ENCODE results near the gene NHS. TPM values are rescaled to one million over a fixed set of nuclear protein-coding genes. Genes with fewer than 3 reads are reported as not detected.
"Not testable (repeated sequence)": the region's sequence is repeated elsewhere in the genome, so short reads cannot be mapped to it uniquely, and the experiment has no call there.

Gene NHS
- total RNA-seq, 1 donor from 2014 or later: 8.3 TPM

DNA sequence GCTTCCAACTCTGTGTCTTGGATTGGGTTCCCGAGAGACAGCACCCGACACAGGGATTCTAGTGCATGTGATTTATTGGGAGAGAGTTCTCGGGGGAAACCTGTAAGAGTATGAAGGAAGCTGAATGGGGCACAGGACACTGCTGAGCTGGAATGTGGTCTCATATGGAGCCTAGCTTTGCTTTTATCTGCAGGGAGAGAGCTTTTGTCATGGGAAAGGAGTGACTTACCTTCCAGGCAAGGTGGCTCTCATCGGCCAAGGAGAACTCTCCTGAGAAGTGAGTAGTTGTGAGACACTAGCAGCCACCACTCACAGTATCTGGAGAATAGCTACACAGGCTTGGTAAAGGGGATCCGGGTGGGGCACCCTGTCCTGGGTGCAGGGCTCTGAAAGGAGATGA lies 124.5 kb downstream of the NHS start:
- no peak for DNase-seq (ENCODE audit: extremely low spot score in 2 of 2)
- Histone ChIP-seq H3K27ac (no peak overlapping the region), H3K27me3 (no peaks in the 10 kb centered on the region), H3K4me3 (no peak overlapping the region), H3K9me3 (no peaks in the 10 kb centered on the region), H3K4me1 (peaks cover 14% of the 10 kb centered on the region), H3K36me3 (no peaks in the 10 kb centered on the region)
- intact Hi-C loops (cut with DNase I): no loop called here
- TF ChIP-seq POLR2A (IDR thresholded peaks at IDR 0.05): no peak
- TF ChIP-seq, protein P1, sequence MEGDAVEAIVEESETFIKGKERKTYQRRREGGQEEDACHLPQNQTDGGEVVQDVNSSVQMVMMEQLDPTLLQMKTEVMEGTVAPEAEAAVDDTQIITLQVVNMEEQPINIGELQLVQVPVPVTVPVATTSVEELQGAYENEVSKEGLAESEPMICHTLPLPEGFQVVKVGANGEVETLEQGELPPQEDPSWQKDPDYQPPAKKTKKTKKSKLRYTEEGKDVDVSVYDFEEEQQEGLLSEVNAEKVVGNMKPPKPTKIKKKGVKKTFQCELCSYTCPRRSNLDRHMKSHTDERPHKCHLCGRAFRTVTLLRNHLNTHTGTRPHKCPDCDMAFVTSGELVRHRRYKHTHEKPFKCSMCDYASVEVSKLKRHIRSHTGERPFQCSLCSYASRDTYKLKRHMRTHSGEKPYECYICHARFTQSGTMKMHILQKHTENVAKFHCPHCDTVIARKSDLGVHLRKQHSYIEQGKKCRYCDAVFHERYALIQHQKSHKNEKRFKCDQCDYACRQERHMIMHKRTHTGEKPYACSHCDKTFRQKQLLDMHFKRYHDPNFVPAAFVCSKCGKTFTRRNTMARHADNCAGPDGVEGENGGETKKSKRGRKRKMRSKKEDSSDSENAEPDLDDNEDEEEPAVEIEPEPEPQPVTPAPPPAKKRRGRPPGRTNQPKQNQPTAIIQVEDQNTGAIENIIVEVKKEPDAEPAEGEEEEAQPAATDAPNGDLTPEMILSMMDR (IDR thresholded peaks at IDR 0.05): no peak
- no peak for TF ChIP-seq POLR2AphosphoS5 (IDR thresholded peaks at IDR 0.05; ENCODE audit: insufficient read depth in 1 of 2, low read depth in 1 of 2)

GRCh38 chrX:17500145-17500579 lies 125.2 kb downstream of the NHS start:
- H3K4me3 ChIP-seq: no peak overlapping the region
- H3K36me3 ChIP-seq: no peaks in the 10 kb centered on the region
- H3K27ac ChIP-seq: no peak overlapping the region
- intact Hi-C loops (cut with DNase I): no loop called here
- H3K27me3 ChIP-seq: no peaks in the 10 kb centered on the region
- TF ChIP-seq POLR2A (IDR thresholded peaks at IDR 0.05): no peak
- TF ChIP-seq, protein P1 (IDR thresholded peaks at IDR 0.05): no peak
- no peak for TF ChIP-seq POLR2AphosphoS5 (IDR thresholded peaks at IDR 0.05; ENCODE audit: insufficient read depth in 1 of 2, low read depth in 1 of 2)
- DNase-seq (ENCODE audit: extremely low spot score in 2 of 2): no peak
- no peaks in the 10 kb centered on the region for H3K9me3 ChIP-seq
- H3K4me1 ChIP-seq: peaks cover 14% of the 10 kb centered on the region

DNA sequence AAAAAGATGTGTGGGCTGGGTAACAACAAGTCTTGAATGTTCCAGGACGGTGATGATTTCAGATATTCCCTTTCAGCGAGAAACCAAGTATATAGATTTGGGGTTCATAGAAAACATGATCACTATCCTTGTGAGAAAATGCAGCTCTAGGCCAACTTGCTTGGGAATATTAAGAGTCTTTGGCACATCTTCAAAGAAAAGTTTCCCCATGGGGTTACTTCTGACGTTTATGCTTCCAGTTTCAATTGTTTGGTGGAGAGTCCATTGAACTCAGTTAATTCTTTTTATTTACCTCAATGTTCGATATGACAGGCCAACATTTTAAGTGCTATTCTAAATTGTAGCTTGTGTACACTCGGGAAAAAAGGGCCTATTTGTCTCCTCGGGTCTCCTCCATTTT lies 126.7 kb downstream of the NHS start:
- Histone ChIP-seq H3K4me1 (peaks cover 2% of the 10 kb centered on the region), H3K36me3 (no peaks in the 10 kb centered on the region), H3K27me3 (no peaks in the 10 kb centered on the region), H3K9me3 (peaks cover 5% of the 10 kb centered on the region), H3K4me3 (no peak overlapping the region), H3K27ac (no peak overlapping the region)
- DNase-seq (ENCODE audit: extremely low spot score in 2 of 2): no peak
- TF ChIP-seq POLR2AphosphoS5 (IDR thresholded peaks at IDR 0.05; ENCODE audit: insufficient read depth in 1 of 2, low read depth in 1 of 2) (no peak), POLR2A (IDR thresholded peaks at IDR 0.05) (no peak)
- TF ChIP-seq, protein P1 (IDR thresholded peaks at IDR 0.05): no peak
- intact Hi-C loops (cut with DNase I): no loop called here

DNA sequence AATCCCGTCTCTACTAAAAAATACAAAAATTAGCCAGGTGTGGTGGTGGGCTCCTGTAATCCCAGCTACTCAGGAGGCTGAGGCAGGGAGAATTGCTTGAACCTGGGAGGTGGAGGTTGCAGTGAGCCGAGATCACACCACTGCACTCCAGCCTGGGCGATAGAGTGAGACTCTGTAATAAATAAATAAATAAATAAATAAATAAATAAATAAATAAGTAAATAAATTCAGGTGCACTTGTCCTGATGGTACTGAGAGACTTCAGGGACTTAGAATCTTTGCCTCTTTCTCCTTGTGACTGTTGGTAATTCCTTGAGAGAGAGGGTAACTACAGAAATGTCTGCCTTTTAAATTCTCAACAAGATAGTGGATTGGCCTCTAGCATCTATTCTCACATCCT lies 131.4 kb downstream of the NHS start:
- H3K9me3 ChIP-seq; H3K4me3 ChIP-seq; H3K27me3 ChIP-seq; H3K4me1 ChIP-seq; DNase-seq (ENCODE audit: extremely low spot score in 2 of 2); H3K36me3 ChIP-seq; intact Hi-C loops (cut with DNase I); H3K27ac ChIP-seq: not testable (repeated sequence)

GRCh38 chrX:17511556-17511955 lies 136.6 kb downstream of the NHS start:
- H3K36me3 ChIP-seq: no peaks in the 10 kb centered on the region
- H3K9me3 ChIP-seq: peaks cover 4% of the 10 kb centered on the region
- no peak for DNase-seq (ENCODE audit: extremely low spot score in 2 of 2)
- no peaks in the 10 kb centered on the region for H3K4me1 ChIP-seq
- intact Hi-C loops (cut with DNase I): no loop called here
- no peak overlapping the region for H3K4me3 ChIP-seq
- TF ChIP-seq POLR2AphosphoS5 (IDR thresholded peaks at IDR 0.05; ENCODE audit: insufficient read depth in 1 of 2, low read depth in 1 of 2) (no peak), POLR2A (IDR thresholded peaks at IDR 0.05) (no peak)
- TF ChIP-seq, protein P1 (IDR thresholded peaks at IDR 0.05): no peak
- H3K27ac ChIP-seq: no peak overlapping the region
- no peaks in the 10 kb centered on the region for H3K27me3 ChIP-seq

- intact Hi-C loops (cut with DNase I): no loop called here
- TF ChIP-seq POLR2A (IDR thresholded peaks at IDR 0.05) (no peak), POLR2AphosphoS5 (IDR thresholded peaks at IDR 0.05; ENCODE audit: insufficient read depth in 1 of 2, low read depth in 1 of 2) (peak in 1 of 2 donors; percentile 18)
- DNase-seq (ENCODE audit: extremely low spot score in 2 of 2): no peak
- no peaks in the 10 kb centered on the region for H3K4me1 ChIP-seq
- no peaks in the 10 kb centered on the region for H3K36me3 ChIP-seq
- H3K4me3 ChIP-seq: peak overlapping the region in 1 of 2 donors; percentile 26
- peak overlapping the region; percentile 41 for H3K27ac ChIP-seq
- H3K9me3 ChIP-seq: no peaks in the 10 kb centered on the region
- H3K27me3 ChIP-seq: no peaks in the 10 kb centered on the region
Observed at GRCh38 chrX:17519358-17519757, 144.4 kb downstream of the NHS start.

Measured in vagina (tissue), 2 donors.